HEK293T (cell line): ENCODE measurements around the gene DHRS3.
"Not testable (repeated sequence)": the region's sequence is repeated elsewhere in the genome, so short reads cannot be mapped to it uniquely, and the experiment has no call there.

Source experiments
- CTCF ChIA-PET: fragments of 350-600 bp; formaldehyde crosslinking; extraction: SDS; loops from one replicate; lab custom pipeline; 2021; ENCODE audit warnings: antibody characterized with exemption, inconsistent platforms; lab: Yijun Ruan, JAX
- POLR2A ChIA-PET: fragments of 350-600 bp; formaldehyde crosslinking; extraction: SDS; loops from one replicate; lab custom pipeline; 2020; ENCODE audit warnings: antibody characterized with exemption, inconsistent platforms; lab: Yijun Ruan, JAX
- DNase-seq: peaks from one replicate; pipeline ENCODE4 v3.0.0; 2012; ENCODE audit warnings: mixed read lengths; ENCODE audit errors: extremely low spot score
- ARNT ChIP-seq: fragments of 450-650 bp; IDR thresholded peaks from 2 replicates; pipeline ENCODE4 v1.6.1; 2017; ENCODE audit warnings: mild to moderate bottlenecking
- BHLHE40 ChIP-seq: fragments of 450-650 bp; IDR thresholded peaks from 2 replicates; pipeline ENCODE4 v1.6.1; 2016; ENCODE audit warnings: mild to moderate bottlenecking, moderate library complexity, borderline replicate concordance
- CTBP1 ChIP-seq: fragments of 450-650 bp; IDR thresholded peaks from 2 replicates; pipeline ENCODE4 v1.6.1; 2016; ENCODE audit warnings: borderline replicate concordance
- ELF4 ChIP-seq: fragments of 450-650 bp; IDR thresholded peaks from 2 replicates; pipeline ENCODE4 v1.6.1; 2017; ENCODE audit warnings: antibody characterized with exemption
- FOXA1 ChIP-seq: fragments of 450-650 bp; IDR thresholded peaks from 2 replicates; pipeline ENCODE4 v1.6.1; 2016; ENCODE audit warnings: mild to moderate bottlenecking
- FOXK2 ChIP-seq: fragments of 450-650 bp; IDR thresholded peaks from 2 replicates; pipeline ENCODE4 v1.6.1; 2016; ENCODE audit warnings: mild to moderate bottlenecking
- FOXM1 ChIP-seq: fragments of 450-650 bp; IDR thresholded peaks from 2 replicates; pipeline ENCODE4 v1.6.1; 2017; ENCODE audit warnings: mild to moderate bottlenecking, borderline replicate concordance
- HDGF ChIP-seq: fragments of 450-650 bp; IDR thresholded peaks from 2 replicates; pipeline ENCODE4 v1.6.1; 2017; ENCODE audit warnings: antibody characterized with exemption, borderline replicate concordance
- L3MBTL2 ChIP-seq: fragments of 450-650 bp; conservative IDR thresholded peaks from 2 replicates; pipeline ENCODE4 v1.6.1; 2016; ENCODE audit warnings: mild to moderate bottlenecking
- LEF1 ChIP-seq: fragments of 450-650 bp; IDR thresholded peaks from 2 replicates; pipeline ENCODE4 v1.6.1; 2017; ENCODE audit warnings: mild to moderate bottlenecking, borderline replicate concordance
- NFRKB ChIP-seq: fragments of 450-650 bp; IDR thresholded peaks from 2 replicates; pipeline ENCODE4 v1.6.1; 2016; ENCODE audit warnings: mild to moderate bottlenecking, moderate library complexity
- SP1 ChIP-seq: fragments of 450-650 bp; IDR thresholded peaks from 2 replicates; pipeline ENCODE4 v1.6.1; 2017
- SUZ12 ChIP-seq: fragments of 450-650 bp; IDR thresholded peaks from 2 replicates; pipeline ENCODE4 v1.6.1; 2016; ENCODE audit warnings: mild to moderate bottlenecking
- TARDBP ChIP-seq: fragments of 450-650 bp; IDR thresholded peaks from 2 replicates; pipeline ENCODE4 v1.6.1; 2016
- ZNF384 ChIP-seq: fragments of 450-650 bp; IDR thresholded peaks from 2 replicates; pipeline ENCODE4 v1.6.1; 2016
- TF ChIP-seq, protein P1 (sequence below): fragments of 450-650 bp; IDR thresholded peaks from 2 replicates; pipeline ENCODE4 v1.6.1; 2016

The DHRS3 gene

DNA sequence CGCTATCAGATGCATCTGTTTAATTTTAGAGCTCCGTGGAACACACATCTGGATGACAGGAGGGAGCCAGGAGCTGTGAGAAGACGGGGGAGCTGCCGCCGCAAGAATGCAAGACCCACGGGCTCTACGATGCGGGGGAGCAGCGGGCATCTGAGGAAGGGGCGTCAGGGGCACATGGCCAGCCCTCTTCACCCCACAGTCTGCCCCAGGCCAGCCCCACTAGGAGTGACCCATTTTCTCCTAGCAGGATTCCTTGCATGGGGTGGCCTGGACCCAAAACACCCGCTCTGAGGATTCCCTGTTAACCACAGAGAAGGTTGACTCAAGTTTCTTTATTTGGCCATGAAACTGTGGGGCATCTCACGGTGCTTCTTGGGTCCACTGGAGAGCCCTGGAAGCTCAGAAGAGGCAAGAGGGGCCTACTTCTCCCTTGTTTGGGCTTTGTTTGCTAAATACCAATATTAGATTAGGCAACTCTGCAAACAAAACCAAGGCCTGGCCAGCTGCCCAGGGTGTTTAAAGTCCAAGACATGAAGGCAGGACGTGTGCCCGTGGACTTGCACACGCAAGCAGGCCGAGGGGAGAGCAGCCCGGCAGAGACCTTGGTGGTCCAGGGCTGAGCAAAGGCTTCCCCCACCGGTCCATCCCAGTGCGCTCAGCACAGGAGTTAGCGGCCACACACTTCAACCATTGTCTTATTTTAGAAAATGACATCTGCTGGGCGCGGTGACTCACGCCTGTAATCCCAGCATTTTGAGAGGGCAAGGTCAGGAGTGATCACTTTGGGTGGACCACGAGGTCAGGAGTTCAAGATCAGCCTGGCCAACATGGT, 89.8 kb downstream of the DHRS3 start:
- TF ChIP-seq ZNF384 (no peak), FOXM1 (no peak), SP1 (no peak), TARDBP (no peak), FOXA1 (no peak), HDGF (no peak), ELF4 (no peak), ARNT (no peak), SUZ12 (no peak), FOXK2 (no peak), BHLHE40 (no peak), NFRKB (no peak), CTBP1 (no peak), LEF1 (no peak), L3MBTL2 (no peak)
- TF ChIP-seq, protein P1, sequence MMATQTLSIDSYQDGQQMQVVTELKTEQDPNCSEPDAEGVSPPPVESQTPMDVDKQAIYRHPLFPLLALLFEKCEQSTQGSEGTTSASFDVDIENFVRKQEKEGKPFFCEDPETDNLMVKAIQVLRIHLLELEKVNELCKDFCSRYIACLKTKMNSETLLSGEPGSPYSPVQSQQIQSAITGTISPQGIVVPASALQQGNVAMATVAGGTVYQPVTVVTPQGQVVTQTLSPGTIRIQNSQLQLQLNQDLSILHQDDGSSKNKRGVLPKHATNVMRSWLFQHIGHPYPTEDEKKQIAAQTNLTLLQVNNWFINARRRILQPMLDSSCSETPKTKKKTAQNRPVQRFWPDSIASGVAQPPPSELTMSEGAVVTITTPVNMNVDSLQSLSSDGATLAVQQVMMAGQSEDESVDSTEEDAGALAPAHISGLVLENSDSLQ: no peak
- DNase-seq: no peak
- ChIA-PET CTCF (no interaction called here), POLR2A (interaction anchor here (1.0 kb wide), 1 partner anchor 12 kb away, joined by 4 read pairs; no protein-coding TSS in a partner anchor)

GRCh38 chr1:12527564-12527963, 90.4 kb downstream of the DHRS3 start:
- ChIA-PET POLR2A (no interaction called here), CTCF (no interaction called here)
- TF ChIP-seq SUZ12 (no peak), NFRKB (no peak), ARNT (no peak), ZNF384 (no peak), L3MBTL2 (no peak), ELF4 (no peak), BHLHE40 (no peak), TARDBP (no peak), SP1 (no peak), HDGF (no peak), FOXA1 (no peak), LEF1 (no peak)
- TF ChIP-seq, protein P1: no peak
- DNase-seq: no peak

DNA sequence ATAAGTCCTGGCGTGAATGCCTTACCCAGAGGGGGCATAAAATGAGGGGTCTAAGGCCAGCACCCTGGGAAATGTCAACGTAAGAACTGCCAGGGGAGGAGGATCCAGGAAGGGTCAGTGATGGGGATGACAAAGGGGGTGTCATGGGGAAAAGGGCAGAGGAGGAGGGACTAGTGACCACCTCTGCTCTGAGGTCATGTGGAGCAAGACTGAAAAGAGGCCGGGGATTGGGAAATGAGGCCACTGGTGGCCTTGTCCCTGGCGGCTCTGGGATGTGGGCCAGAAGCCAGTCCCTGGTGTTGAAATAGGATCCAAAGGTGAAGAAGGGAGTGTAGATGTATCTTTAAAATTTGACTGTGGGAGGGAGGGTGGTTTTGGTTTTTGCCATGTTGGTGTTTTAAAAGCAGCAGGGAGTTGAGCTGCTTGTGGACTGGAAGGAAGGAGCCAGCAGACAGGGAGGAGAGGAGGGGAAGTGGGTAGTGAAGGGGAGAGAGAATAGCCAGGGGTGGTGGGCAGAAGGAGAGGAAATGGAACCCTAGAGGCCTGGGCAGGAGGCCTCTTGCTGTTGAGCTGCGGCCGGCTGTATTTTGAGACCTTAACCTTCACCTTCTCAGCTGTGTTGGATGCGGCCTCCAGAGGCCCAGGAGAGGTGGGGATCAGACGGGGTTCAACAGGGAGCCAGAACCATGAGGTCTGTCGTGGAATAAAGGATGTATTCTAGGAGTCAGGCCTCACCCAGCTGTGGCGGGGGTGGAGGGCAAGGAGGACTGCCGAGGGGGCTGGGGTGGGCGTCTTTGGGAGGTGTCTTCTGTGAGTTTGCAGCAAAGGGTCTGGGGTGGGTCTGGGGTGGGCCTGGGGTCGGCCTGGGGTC, 92.5 kb downstream of the DHRS3 start:
- DNase-seq: no peak
- CTCF ChIA-PET: interaction anchor here (0.6 kb wide), 1 partner anchor 9 kb away, joined by 3 read pairs; no protein-coding TSS in a partner anchor
- no peak for TF ChIP-seq FOXA1
- no peak for TF ChIP-seq SP1
- no peak for TF ChIP-seq L3MBTL2
- no peak for TF ChIP-seq ZNF384
- TF ChIP-seq BHLHE40: no peak
- TF ChIP-seq CTBP1: no peak
- TF ChIP-seq LEF1: no peak
- no peak for TF ChIP-seq NFRKB
- TF ChIP-seq SUZ12: no peak
- no peak for TF ChIP-seq FOXM1
- POLR2A ChIA-PET: no interaction called here

GRCh38 chr1:12524266-12524665, 93.7 kb downstream of the DHRS3 start:
- no peak for DNase-seq
- no peak for TF ChIP-seq FOXM1
- no peak for TF ChIP-seq ARNT
- POLR2A ChIA-PET: no interaction called here
- CTCF ChIA-PET: no interaction called here

- POLR2A ChIA-PET, DNase-seq, CTCF ChIA-PET: not testable (repeated sequence)
Measured at GRCh38 chr1:12522780-12523179, 95.2 kb downstream of the DHRS3 start.

DNA sequence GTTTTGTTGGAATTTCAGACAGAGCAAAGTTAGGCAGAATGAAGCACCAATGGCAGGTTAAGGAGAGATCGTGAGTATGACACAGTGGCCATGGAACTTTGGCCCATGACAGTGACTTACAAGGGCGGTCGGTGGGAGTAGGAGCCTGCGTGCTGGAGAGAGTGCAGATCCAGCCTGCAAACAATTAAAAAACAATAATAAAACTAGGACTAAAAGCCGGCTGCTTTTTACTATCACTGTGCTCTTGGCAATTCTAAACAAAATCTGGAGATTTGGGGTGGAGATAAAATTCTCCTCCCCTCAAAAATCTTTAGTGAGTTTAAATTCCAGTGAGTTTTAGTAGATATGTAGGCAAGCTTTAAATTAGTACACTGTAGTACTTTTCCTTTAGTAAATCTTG, 96.9 kb downstream of the DHRS3 start:
- TF ChIP-seq CTBP1 (no peak), LEF1 (no peak), FOXM1 (no peak), SUZ12 (no peak), ZNF384 (no peak), L3MBTL2 (no peak), ELF4 (no peak), TARDBP (no peak), BHLHE40 (no peak), FOXA1 (no peak), NFRKB (no peak), ARNT (no peak), HDGF (no peak), FOXK2 (no peak), SP1 (no peak)
- TF ChIP-seq, protein P1: no peak
- CTCF ChIA-PET: no interaction called here
- POLR2A ChIA-PET: no interaction called here
- no peak for DNase-seq
